Endothelial cell of umbilical vein (primary cell): ENCODE data around the gene RAB36. TPM values are rescaled to one million over a fixed set of nuclear protein-coding genes. Genes with fewer than 3 reads are reported as not detected.

ENCODE experiments used
- BruUV-seq: library from RNA; stranded (reverse); fragments of 400-500 nt; replicated peaks from 2 replicates; lab custom pipeline; 2021; lab: Mats Ljungman, UMichigan
- CTCF ChIA-PET: fragments of 300-600, 350-600 bp; sonication (Branson Sonifier 250); formaldehyde crosslinking; loops from one replicate; lab custom pipeline; 2021; ENCODE audit warnings: antibody characterized with exemption, inconsistent platforms; lab: Charles Lee
- POLR2A ChIA-PET: fragments of 300-600, 350-600 bp; sonication (Branson Sonifier 250); formaldehyde crosslinking; loops from one replicate; lab custom pipeline; 2021; ENCODE audit warnings: antibody characterized with exemption, inconsistent platforms; lab: Charles Lee
- DNase-seq: peaks from one replicate; pipeline ENCODE4 v3.0.0-alpha.2; 2011; ENCODE audit warnings: low read depth, low spot score
- FAIRE-seq: peaks from 2 replicates; lab custom pipeline; 2011; peaks lifted over from hg19 to GRCh38; lab: Jason Lieb, UNC
- H2AFZ ChIP-seq: 2 replicates; pipeline ENCODE4 v1.6.0; 2012; ENCODE audit warnings: low read depth, low read length, control low read depth, inconsistent platforms
- H3K27ac ChIP-seq: 2 replicates; pipeline ENCODE4 v1.5.1; 2011; ENCODE audit warnings: low read depth, mild to moderate bottlenecking, control low read depth, low read length, moderate library complexity; ENCODE audit not compliant: insufficient read depth
- H3K27me3 ChIP-seq, 2 experiments: 2 replicates each; pipeline versions ENCODE4 v1.6.0 to v1.6.1; 2011; ENCODE audit warnings: low read length in 2 of 2, mixed read lengths in 1 of 2; ENCODE audit not compliant: control insufficient read depth in 2 of 2, insufficient read depth in 2 of 2
- H3K36me3 ChIP-seq, 2 experiments: 2 replicates in 1 of 2; 3 replicates in 1 of 2; pipeline ENCODE4 v1.5.1; 2011; ENCODE audit warnings: low read length in 2 of 2, mild to moderate bottlenecking in 1 of 2, moderate library complexity in 1 of 2; ENCODE audit not compliant: control insufficient read depth in 2 of 2, insufficient read depth in 2 of 2; ENCODE audit errors: extremely low read depth in 1 of 2
- H3K4me1 ChIP-seq: 3 replicates; pipeline ENCODE4 v1.5.1; 2011; ENCODE audit warnings: mild to moderate bottlenecking, low read length; ENCODE audit not compliant: control insufficient read depth, insufficient read depth; ENCODE audit errors: extremely low read depth
- H3K4me2 ChIP-seq: 2 replicates; pipeline ENCODE4 v1.6.1; 2011; ENCODE audit warnings: low read length, control low read depth, mixed read lengths; ENCODE audit not compliant: insufficient read depth
- H3K4me3 ChIP-seq, 3 experiments: fragments of 200-600 bp in 1 of 3; sonication (generic), shearing (Covaris generic) in 1 of 3; replicated peaks in 1 of 3; 2 replicates each; pipeline ENCODE4 v1.5.1; 2011 to 2016; ENCODE audit warnings: control low read depth in 3 of 3, low read length in 3 of 3, mild to moderate bottlenecking in 2 of 3, inconsistent platforms in 1 of 3, low read depth in 1 of 3, moderate library complexity in 1 of 3; ENCODE audit not compliant: insufficient read depth in 1 of 3
- H3K79me2 ChIP-seq: 2 replicates; pipeline ENCODE4 v1.6.0; 2012; ENCODE audit warnings: low read length, inconsistent platforms; ENCODE audit not compliant: control insufficient read depth, insufficient read depth
- H3K9ac ChIP-seq: replicated peaks from 2 replicates; pipeline ENCODE3; 2011; ENCODE audit warnings: low read length, control low read depth; ENCODE audit not compliant: insufficient read depth; ENCODE audit errors: extremely low read depth
- H3K9me1 ChIP-seq: replicated peaks from 3 replicates; pipeline ENCODE4 v1.6.0; 2011; ENCODE audit warnings: mild to moderate bottlenecking, low read length; ENCODE audit not compliant: control insufficient read depth, insufficient read depth; ENCODE audit errors: extremely low read depth
- H3K9me3 ChIP-seq: replicated peaks from 2 replicates; pipeline ENCODE4 v1.5.1; 2012; ENCODE audit warnings: low read length, inconsistent platforms; ENCODE audit not compliant: control insufficient read depth, insufficient read depth
- H4K20me1 ChIP-seq: replicated peaks from 2 replicates; pipeline ENCODE3; 2011; ENCODE audit warnings: mild to moderate bottlenecking, low read length; ENCODE audit not compliant: control insufficient read depth, insufficient read depth; ENCODE audit errors: extremely low read depth
- CTCF ChIP-seq, 2 donors: IDR thresholded peaks; 1 replicate in 1 of 2; 2 replicates in 1 of 2; pipeline ENCODE4 v1.5.1; 2011; ENCODE audit warnings: low read length in 2 of 2, mild to moderate bottlenecking in 2 of 2, moderate library complexity in 2 of 2, control low read depth in 1 of 2, inconsistent platforms in 1 of 2, low read depth in 1 of 2; ENCODE audit not compliant: insufficient read depth in 1 of 2; ENCODE audit errors: extremely low read depth in 1 of 2
- EZH2 ChIP-seq: IDR thresholded peaks from 2 replicates; pipeline ENCODE4 v1.6.1; 2012; ENCODE audit warnings: borderline replicate concordance, low read depth, mild to moderate bottlenecking, moderate library complexity, low read length, inconsistent platforms; ENCODE audit not compliant: severe bottlenecking
- FOS ChIP-seq: IDR thresholded peaks from 2 replicates; pipeline ENCODE4 v1.6.1; 2011; ENCODE audit warnings: mild to moderate bottlenecking, low read length, moderate library complexity, borderline replicate concordance; ENCODE audit not compliant: insufficient read depth
- GATA2 ChIP-seq: IDR thresholded peaks from 2 replicates; pipeline ENCODE4 v1.7.0; 2011; ENCODE audit warnings: low read depth, mild to moderate bottlenecking, moderate library complexity, mixed read lengths, low read length; ENCODE audit not compliant: insufficient read length, insufficient read depth
- JUN ChIP-seq: IDR thresholded peaks from 2 replicates; pipeline ENCODE4 v1.6.1; 2011; ENCODE audit warnings: borderline replicate concordance, low read depth; ENCODE audit not compliant: insufficient read length, insufficient read depth
- MAX ChIP-seq: IDR thresholded peaks from 2 replicates; pipeline ENCODE4 v1.6.1; 2011; ENCODE audit not compliant: insufficient read depth, insufficient read length
- MYC ChIP-seq: IDR thresholded peaks from one replicate; pipeline ENCODE4 v1.6.1; 2011; ENCODE audit warnings: mild to moderate bottlenecking, low read depth, low read length
- POLR2A ChIP-seq: IDR thresholded peaks from 2 replicates; pipeline ENCODE4 v1.6.1; 2012; ENCODE audit warnings: low read depth, mild to moderate bottlenecking, control low read depth, low read length
- POLR2AphosphoS5 ChIP-seq: IDR thresholded peaks from 2 replicates; pipeline ENCODE4 v1.6.1; 2012; ENCODE audit warnings: low read depth, mild to moderate bottlenecking, control low read depth, low read length, moderate library complexity; ENCODE audit not compliant: insufficient read depth
- dilution Hi-C: fragments of 300-500 bp; cut with MboI; formaldehyde crosslinking; loops from one replicate; pipeline ENCODE4 v1.15.0; 2019; ENCODE audit warnings: low sequenced_read_pairs; ENCODE audit not compliant: extremely low pct_ligation_motif_present
- intact Hi-C: fragments of 100-400 bp; cut with micrococcal nuclease; formaldehyde crosslinking; loops from one replicate; pipeline ENCODE4 v1.10.0; 2022
- polyA plus RNA-seq, 4 experiments: library from polyadenylated mRNA; depleted of rRNA in 3 of 4; stranded (reverse) in 3 of 4; unstranded in 1 of 4; fragments of >200 nt; gene quantifications; 2 replicates each; pipeline versions ENCODE4 v1.2.1 to v1.2.3, GENCODE V29; 2011 to 2012; ENCODE audit warnings: missing spikeins in 1 of 4
- total RNA-seq: library from RNA; stranded (reverse); gene quantifications from 2 replicates; pipeline ENCODE4 v1.2.3, GENCODE V29; 2021

RAB36 gene
- total and polyA plus RNA-seq, 2 donors (not counting 3 experiments of a cell fraction or from before 2014, with no cell fraction given) = 2.7 to 3.1 TPM

GRCh38 chr22:23100124-23100801 lies 45.0 kb upstream of the RAB36 start:
- Histone ChIP-seq H3K4me3 (no peak overlapping the region), H3K9me1 (no peaks in the 10 kb centered on the region), H3K4me1 (no peaks in the 10 kb centered on the region), H3K36me3 (no peaks in the 10 kb centered on the region), H3K9me3 (no peaks in the 10 kb centered on the region), H3K27ac (no peak overlapping the region), H4K20me1 (no peaks in the 10 kb centered on the region), H3K9ac (no peak overlapping the region), H2AFZ (no peak overlapping the region), H3K27me3 (no peaks in the 10 kb centered on the region), H3K79me2 (no peaks in the 10 kb centered on the region), H3K4me2 (no peak overlapping the region)
- CTCF ChIA-PET = interaction anchor here (1.3 kb wide), 1 partner anchor 677 kb away, joined by 3 read pairs; no protein-coding TSS in a partner anchor
- FAIRE-seq (no peak), DNase-seq (no peak)
- POLR2A ChIA-PET = interaction anchor here (0.6 kb wide), 1 partner anchor 34 kb away, joined by 3 read pairs; no protein-coding TSS in a partner anchor
- intact Hi-C loops = no loop called here
- dilution Hi-C loops = no loop called here
- TF ChIP-seq JUN (no peak), MYC (no peak)
- no TSS peak for BruUV-seq

GRCh38 chr22:23101524-23101923 lies 43.8 kb upstream of the RAB36 start:
- no TSS peak for BruUV-seq
- Histone ChIP-seq H3K27ac (no peak overlapping the region), H3K4me2 (no peak overlapping the region), H3K9me1 (no peaks in the 10 kb centered on the region), H3K9me3 (no peaks in the 10 kb centered on the region), H3K79me2 (no peaks in the 10 kb centered on the region), H3K36me3 (no peaks in the 10 kb centered on the region), H3K9ac (no peak overlapping the region), H3K27me3 (no peaks in the 10 kb centered on the region), H4K20me1 (no peaks in the 10 kb centered on the region), H3K4me3 (no peak overlapping the region), H2AFZ (no peak overlapping the region), H3K4me1 (no peaks in the 10 kb centered on the region)
- CTCF ChIA-PET = interaction anchor here (1.3 to 1.5 kb wide), 3 partner anchors 147 to 679 kb away, joined by 3 read pairs; no protein-coding TSS in a partner anchor
- FAIRE-seq (no peak), DNase-seq (no peak)
- intact Hi-C loops (no loop called here), dilution Hi-C loops (no loop called here)
- TF ChIP-seq FOS (no peak), POLR2A (no peak), JUN (no peak), CTCF (IDR thresholded peaks at IDR 0.05; ENCODE audit: extremely low read depth in 1 of 2, insufficient read depth in 1 of 2, low read depth in 1 of 2, low read length in 2 of 2) (no peak), EZH2 (no peak), MYC (no peak), MAX (no peak), POLR2AphosphoS5 (no peak), GATA2 (no peak)
- POLR2A ChIA-PET = no interaction called here
